ENCODE results near the gene CIRBP.

Gene CIRBP

DNA sequence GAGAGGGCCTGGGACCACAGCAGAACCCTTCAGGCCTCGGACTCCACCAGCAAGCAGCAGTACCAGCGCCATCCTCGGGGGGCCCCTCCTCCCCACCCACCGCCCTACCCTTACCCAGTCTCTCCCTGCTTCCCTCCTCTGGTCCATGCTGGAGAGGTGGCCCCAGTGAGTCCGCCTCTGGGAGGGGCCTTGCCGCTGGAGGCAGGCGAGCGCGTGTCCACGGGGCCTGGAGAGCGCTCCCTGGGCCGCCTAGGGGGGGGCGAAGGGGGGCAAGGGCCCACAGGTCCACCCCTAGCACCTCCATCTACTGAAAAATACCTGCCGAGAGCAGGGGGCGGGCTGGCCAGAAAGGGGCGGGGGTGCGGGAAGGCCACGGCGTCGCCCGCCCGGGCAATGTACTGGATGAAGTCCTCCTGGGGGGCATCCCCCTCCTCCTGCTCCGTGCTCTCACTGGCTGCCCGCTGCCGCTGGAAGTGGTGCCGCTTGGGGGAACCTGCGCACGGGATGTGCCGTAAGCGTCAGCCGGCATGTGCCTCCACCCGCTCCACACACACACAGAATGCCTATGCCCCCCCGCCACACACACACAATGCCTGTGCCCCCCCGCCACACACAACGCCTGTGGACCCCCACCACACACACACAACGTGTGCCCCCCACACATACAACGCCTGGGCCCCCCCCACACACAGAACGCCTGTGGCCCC lies 38.2 kb upstream of the CIRBP start:
- DNase-seq (ENCODE audit: low read depth) = no peak

DNA sequence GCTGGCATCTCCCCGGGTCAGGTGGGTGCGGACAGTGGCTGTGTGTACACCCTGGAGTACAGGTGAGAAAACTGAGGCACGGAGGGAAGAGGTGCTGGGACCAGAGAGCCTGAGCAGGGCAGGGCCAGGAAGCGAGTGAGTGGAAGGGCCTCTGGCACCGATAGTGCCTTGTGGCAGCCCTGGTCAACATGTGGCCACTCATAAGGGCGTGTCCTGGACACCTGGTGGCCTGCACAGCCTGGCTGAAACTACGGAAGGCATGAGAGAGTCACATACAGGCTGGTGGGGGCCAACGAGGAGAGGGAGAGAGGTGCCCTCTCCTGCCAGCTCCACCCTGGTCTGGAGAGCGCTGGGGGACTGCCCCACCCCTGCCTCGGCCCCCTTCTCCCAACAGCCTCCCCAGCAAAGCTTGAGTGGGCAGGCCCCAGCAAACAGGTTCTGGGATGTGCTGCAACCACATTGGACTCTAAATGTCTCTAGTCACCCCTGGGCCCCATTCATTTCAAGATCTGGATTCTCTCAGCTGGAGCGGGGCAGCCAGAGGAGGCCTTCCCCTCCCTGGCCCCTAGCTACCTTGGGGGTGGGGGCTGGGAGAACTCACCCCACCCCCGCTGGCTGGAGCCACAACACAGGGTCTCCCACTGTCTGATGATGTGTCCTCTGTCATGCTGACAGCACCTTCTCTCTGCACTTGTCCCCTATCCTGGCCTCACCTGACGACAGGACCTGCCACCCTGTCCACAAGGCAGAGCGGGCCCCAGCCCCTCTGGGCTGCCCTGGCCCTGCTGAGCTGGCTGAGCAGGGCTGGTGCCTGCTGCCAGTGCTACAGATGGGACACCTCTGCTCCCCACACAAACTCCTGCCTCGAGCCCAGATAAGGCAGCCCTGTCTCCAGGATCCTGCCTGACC lies 37.1 kb upstream of the CIRBP start:
- DNase-seq (ENCODE audit: low read depth) = no peak

- DNase-seq (ENCODE audit: low read depth) = no peak
Observed at GRCh38 chr19:1232652-1233072, 36.5 kb upstream of the CIRBP start.

DNA sequence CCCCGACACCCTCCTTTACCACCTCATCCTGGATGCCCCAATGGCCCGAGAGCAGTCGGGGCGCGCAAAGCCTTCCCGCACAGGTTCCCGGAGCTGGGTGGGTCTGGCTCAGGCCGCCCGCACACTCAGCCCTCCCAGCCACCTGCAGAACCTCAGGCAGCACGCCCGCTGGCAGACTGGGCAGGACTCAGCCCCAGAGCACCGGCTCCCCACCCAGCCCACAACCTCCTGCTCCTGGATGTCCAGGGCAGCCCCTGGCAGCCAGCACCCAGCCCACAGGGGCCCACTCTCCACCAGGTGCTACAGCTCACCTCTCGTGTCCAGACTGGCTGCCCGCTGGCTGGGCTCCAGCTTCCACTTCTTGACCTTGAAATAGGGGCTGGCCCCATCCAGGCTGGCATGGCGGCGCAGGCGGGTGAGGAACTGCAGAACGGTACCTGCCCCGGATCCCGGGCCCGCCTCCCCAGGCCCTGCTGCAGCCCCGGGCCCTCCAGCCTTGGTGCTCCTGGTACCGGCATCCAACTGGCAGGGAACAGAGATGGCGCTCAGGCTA lies 35.9 kb upstream of the CIRBP start:
- no peak for DNase-seq (ENCODE audit: low read depth)

DNA sequence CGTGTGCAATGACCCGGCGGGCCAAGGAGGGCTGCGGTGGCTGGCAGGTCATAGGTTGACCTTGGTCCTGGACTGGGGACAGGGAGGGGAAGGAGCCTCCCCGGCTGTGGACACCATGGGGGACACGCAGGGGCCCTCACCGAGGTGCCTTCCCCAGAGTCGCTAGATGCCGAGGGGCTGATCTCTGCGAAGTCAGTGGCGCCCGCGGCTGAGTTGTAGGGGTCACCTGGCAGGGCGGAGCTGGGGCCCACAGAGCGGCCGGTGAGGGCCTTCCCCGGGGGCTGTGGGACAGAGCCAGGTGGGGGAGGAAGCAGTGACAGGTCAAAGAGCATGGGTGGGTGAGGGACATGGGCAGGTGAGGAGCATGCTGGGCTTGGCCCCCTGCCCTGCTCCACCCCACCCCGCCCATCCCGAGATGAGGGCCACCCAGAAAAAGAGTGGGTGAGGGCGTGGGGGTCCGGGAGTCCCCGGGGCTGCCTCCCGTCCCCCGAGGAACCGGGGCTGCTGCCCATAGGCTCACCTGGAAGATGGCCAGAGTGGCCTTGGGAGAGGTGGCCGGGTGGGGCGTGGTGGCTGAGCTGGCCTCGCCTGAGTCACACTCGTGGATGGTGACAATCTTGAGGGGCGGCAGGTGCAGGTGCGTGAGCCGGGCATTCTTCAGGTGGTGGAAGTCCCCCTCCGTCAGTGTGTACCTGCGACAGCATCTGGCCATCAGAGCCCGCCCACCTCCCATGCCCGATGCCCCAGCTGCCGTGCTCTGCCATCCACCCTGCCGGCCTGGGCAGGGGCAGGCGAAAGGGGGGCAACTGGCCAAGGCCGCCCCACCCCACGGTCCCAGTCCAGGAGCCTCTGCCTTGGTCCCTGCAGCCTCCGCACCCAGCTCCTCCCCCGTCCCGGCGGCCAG lies 34.8 kb upstream of the CIRBP start:
- DNase-seq (ENCODE audit: low read depth) = no peak

- DNase-seq (ENCODE audit: low read depth) = no peak
Observed at GRCh38 chr19:1234955-1235380, 34.2 kb upstream of the CIRBP start.

DNA sequence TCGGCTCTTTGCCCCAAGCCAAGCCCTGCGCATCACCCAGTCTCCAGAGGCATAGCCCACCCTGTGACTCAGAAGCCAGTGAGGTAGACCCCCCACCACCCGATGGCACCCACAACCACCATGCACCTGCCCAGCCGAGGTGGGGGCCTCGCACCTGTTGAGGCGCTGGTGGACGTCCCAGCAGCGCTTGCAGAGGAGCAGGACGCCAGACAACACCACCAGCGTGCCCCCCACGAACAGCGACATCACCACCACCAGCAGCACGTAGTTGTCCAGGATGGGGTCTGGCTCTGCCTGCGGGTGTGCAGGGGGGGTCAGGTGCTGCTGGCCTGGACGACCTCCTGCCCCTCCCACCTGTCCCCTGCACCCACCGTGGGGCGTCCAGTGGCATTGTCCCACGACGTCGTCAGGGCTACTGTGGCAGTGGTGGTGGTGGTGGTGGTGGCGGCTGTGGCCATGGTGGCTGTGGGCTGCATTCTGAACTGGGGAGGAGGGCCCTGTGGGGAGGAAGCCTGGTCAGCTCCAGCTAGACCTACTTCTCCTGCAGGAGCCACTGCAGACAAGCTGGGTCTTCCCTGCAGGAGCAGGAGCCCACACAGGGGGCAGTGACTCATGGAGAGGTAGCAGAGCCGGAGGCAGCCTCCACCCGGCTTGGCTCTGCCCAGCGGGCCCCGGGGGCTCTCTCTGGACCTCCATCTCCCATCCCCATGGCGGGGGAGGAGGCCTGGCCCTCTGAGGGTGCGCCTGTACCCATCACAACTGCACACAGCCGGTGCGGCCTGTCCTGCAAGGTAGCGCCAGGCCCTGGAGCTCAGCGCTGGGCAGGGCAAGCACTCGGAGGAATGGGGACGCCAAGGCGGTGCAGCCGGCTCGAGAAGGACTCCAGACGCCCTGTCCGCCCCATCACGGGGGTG lies 33.2 kb upstream of the CIRBP start:
- no peak for DNase-seq (ENCODE audit: low read depth)

- DNase-seq (ENCODE audit: low read depth) = no peak
Observed at GRCh38 chr19:1236576-1236975, 32.6 kb upstream of the CIRBP start.

DNA sequence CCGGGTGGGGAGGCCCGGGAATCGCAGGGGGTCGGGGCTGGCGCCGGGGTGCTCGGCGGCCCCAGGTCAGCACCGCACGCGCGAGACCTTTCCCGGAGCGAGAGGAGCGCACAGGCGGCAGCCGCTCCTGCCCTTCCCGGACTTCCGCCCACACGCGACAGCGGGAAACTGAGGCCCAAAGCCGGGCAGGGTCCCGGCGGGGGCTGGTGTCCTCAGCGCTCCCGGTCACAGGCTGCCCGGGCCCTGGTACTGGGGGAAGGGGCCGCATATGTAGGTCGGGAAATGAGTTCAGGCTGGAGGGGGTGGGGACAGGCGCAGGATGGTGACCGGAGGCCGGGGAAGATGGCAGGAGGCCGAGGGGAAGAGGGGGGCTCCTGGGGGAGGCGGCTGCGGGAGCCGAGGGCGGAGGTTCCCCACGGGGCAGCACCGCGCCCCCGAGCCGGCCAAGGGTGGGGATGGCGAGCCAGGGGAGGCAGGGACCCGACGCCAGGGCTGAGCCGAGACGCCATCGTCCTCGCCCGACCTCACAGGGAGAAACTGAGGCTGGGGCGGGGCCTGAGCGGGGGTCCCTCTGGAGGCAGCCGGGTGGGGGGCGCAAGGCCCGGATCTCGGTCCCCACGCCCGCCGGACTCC lies 32.0 kb upstream of the CIRBP start:
- DNase-seq (ENCODE audit: low read depth) = no peak

DNA sequence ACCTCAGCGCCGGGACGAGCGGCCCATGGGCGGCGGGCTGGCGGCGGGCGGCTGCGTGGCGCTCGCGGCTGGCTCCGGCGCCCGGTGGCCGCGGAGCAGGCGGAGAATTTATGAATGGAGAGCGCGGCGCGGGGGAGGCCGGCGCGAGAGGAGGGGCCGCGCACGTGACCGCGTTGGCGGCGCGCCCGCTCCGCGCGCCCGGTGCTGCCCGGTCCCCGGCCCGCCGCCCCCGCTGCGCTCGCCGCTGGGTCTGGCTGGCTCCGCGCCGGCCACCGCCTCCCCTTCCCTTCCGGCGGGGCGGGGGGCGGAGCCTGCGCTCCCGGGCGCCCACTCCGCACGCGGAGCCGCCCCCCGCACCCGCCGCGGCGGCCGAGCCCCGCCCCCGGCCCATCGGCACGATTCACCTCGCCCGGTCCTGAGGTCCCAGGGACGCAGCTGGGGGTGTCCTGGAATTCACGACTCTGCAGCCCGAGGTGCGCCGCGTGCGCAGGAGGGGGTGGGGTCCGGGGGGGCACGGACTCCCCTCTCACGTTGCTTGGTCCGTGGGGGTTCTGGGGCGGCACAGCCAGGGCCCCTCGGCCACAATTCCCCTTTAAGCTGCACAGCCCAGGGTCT lies 31.3 kb upstream of the CIRBP start, which contains the start of gene CBARP:
TSS of gene CBARP (minus strand) at position 252 of the 615 bp plus-strand sequence. CDS start 1,905 bp downstream, outside the sequence.
- no peak for DNase-seq (ENCODE audit: low read depth)

DNA sequence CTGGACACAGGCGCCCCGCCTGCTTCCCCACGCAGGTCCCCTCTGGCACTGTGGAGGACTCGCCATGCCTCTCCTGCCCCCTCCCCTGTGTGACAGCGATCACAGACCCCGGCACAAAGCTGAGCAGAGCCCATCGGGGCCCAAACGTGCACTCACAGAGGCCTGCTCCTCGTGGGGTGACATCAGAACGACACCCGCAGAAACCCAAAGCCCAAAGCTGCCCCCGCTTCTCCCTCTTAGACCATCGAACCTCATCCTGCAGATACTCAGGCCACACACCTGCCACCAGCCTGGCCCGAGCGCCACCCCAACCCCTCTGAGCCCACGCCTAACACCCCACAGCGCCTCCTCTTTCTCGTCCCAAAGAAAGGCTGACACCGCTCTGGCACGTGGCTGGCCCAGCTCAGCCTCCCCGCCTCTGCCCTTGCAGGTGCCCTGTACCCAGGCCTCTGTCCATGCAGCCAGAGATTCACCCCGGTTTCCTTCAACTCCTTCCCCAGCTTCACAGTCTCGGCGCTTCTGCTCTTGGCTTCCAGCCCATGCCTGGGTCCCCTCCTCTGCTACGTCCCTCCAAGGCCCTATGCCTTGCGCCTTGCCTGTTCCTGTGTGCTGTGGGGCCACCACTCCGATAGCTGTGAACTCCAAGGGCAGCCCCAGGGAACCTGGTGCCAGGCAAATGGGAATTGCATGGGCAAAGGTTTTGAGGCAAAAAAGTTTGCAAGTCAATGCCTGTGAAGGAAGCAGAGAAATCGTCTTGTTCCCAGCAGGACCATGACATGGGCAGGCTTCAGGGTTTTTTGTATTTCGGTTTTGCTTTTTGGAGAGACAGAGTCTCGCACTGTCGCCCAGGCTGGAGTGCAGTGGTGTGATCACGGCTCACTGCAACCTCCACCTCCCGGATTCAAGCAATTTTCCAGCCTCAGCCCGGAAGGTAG lies 30.5 kb upstream of the CIRBP start:
- DNase-seq (ENCODE audit: low read depth) = no peak

DNA sequence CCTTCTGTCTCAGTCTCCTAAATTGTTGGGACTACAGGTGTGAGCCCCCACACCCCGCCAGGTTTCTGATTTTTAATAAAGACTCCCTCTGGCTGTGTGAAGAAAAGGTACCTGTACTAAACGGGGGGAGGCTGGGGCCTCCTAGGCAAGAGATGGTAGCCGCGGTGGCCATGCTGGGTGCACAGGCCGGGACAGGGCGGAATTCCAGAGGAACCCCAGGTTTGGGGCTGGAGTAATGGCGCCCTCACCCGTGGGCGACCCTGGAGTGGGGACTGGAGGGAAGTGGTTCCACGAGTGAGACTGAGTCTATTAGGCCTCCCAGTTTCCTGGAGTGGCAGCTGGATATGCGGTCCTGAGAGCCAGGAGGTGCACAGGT lies 29.7 kb upstream of the CIRBP start:
- DNase-seq (ENCODE audit: low read depth) = no peak

- DNase-seq (ENCODE audit: low read depth) = peak; percentile 81
Observed at GRCh38 chr19:1239796-1240737, 29.1 kb upstream of the CIRBP start.

GRCh38 chr19:1240925-1241324 lies 28.2 kb upstream of the CIRBP start:
- no peak for DNase-seq (ENCODE audit: low read depth)

DNA sequence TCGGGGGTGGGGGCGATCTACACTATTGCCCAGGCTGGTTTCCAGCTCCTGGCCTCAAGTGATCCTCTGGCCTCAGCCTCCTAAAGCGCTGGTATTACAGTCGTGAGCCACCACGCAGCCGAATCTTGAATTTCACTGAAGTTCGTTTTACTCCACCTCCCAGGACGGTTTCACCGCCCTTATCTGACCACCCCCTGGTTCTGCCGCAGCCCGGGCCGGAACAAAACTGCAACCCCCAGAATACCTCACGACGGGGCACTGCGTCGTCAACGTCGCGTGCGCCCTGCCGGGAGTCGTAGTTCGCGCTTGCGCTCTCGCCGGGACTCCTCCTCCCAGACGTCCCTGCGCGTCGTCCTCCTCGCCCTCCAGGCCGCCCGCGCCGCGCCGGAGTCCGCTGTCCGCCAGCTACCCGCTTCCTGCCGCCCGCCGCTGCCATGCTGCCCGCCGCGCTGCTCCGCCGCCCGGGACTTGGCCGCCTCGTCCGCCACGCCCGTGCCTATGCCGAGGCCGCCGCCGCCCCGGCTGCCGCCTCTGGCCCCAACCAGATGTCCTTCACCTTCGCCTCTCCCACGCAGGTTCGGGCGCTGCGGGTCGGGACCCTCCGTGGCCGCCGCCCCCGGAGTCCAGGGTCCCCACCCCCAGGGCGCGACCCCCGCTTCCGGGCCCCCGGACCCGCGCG lies 27.6 kb upstream of the CIRBP start, which contains the start of gene ATP5F1D:
TSS of gene ATP5F1D (plus strand) at position 335 of the 679 bp plus-strand sequence. CDS start at position 435, 100 bp downstream.
- peak; percentile 90 for DNase-seq (ENCODE audit: low read depth)

GRCh38 chr19:1243768-1244692 lies 25.1 kb upstream of the CIRBP start:
- DNase-seq (ENCODE audit: low read depth) = peak; percentile 71
